NT2/D1 (cell line): Measurements from ENCODE around the gene OLFML1.

Experiments
- YY1 ChIP-seq: IDR thresholded peaks from 2 replicates; pipeline ENCODE4 v1.6.1; 2011; ENCODE audit not compliant: insufficient read length, insufficient read depth
- ZNF274 ChIP-seq: IDR thresholded peaks from 2 replicates; pipeline ENCODE4 v1.6.1; 2011; ENCODE audit warnings: mild to moderate bottlenecking, low read depth, low read length

GRCh38 chr11:7454854-7455253 lies 30.5 kb upstream of the OLFML1 start:
- no peak for TF ChIP-seq YY1
- no peak for TF ChIP-seq ZNF274
